DND-41 (cell line): ENCODE measurements around the gene LRRC59.

Experiments used
- CTCF ChIP-seq: IDR thresholded peaks from 2 replicates; pipeline ENCODE4 v1.5.1; 2012; ENCODE audit warnings: borderline replicate concordance, low read length, moderate library complexity, mild to moderate bottlenecking; ENCODE audit not compliant: poor library complexity, severe bottlenecking; ENCODE audit errors: extremely low read depth
- EZH2 ChIP-seq: IDR thresholded peaks from 3 replicates; pipeline ENCODE4 v1.6.1; 2012; ENCODE audit warnings: borderline replicate concordance, low read depth, mild to moderate bottlenecking, moderate library complexity, low read length, inconsistent platforms; ENCODE audit not compliant: severe bottlenecking

- no peak for TF ChIP-seq CTCF
- TF ChIP-seq EZH2 = no peak
Observed at GRCh38 chr17:50432125-50432762, 34.9 kb upstream of the LRRC59 start.
